Activated CD4-positive, alpha-beta T cell treated with anti-CD3 and anti-CD28 coated beads, Interleukin-2, amount 50 U/mL, for 16 hours (primary cell): Measurements from ENCODE around the gene C17orf50.

Experiments used
- DNase-seq: peaks from one replicate; pipeline ENCODE4 v3.0.0-alpha.2; 2020

Gene C17orf50

DNA sequence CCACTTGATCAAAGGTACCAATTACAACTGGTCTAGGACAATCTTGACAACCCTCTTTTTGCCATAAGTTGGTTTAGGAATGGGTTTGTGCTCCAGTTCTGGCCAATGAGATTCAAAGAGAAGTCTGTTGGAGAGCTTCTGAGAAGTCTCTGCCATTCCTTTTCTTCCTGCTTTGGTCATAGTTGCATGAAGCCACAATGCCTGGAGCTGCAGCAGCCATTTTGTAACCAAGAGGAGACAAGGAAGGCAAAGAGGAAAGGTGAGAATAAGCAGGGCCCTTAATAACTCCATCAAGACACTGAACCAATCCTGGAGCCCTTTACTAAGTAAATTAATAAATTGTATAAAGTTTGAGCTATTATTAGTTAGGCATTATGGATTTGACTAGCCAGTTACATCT lies 3.4 kb upstream of the C17orf50 start:
- DNase-seq: no peak

DNA sequence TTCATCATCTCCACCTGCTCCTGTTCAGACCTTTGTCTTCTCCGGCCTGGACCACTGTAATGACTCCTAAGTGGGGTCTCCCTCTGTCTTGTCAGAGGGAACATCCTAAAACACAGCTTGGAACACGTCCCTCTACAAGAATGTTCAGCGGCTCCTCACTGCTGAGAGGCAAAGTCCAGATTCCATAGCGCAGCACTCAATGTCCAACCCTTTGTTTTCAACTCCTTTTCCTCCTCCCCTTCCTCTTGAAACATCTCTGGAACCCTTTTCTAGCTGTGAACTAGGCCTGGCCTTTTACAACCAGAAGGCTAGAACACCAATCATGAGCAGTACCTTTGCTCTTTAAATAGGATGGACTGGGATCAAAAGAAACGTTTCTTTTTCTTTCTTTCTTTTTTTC lies 914 bp downstream of the C17orf50 start:
- no peak for DNase-seq

DNA sequence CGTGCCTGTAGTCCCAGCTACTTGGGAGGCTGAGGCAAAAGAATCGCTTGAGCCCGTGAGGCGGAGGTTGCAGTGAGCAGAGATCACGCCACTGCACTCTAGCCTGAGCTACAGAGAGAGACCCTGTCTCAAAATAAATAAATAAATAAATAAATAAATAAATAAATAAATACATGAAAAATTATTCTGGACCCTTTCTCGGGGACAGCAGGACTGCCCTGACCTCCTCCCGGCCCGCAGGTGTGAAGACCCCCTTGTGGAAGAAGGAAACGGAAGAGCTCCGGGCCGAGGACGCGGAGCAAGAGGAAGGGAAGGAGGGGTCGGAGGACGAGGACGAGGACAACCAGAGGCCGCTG lies 3.1 kb downstream of the C17orf50 start:
- DNase-seq: no peak

DNA sequence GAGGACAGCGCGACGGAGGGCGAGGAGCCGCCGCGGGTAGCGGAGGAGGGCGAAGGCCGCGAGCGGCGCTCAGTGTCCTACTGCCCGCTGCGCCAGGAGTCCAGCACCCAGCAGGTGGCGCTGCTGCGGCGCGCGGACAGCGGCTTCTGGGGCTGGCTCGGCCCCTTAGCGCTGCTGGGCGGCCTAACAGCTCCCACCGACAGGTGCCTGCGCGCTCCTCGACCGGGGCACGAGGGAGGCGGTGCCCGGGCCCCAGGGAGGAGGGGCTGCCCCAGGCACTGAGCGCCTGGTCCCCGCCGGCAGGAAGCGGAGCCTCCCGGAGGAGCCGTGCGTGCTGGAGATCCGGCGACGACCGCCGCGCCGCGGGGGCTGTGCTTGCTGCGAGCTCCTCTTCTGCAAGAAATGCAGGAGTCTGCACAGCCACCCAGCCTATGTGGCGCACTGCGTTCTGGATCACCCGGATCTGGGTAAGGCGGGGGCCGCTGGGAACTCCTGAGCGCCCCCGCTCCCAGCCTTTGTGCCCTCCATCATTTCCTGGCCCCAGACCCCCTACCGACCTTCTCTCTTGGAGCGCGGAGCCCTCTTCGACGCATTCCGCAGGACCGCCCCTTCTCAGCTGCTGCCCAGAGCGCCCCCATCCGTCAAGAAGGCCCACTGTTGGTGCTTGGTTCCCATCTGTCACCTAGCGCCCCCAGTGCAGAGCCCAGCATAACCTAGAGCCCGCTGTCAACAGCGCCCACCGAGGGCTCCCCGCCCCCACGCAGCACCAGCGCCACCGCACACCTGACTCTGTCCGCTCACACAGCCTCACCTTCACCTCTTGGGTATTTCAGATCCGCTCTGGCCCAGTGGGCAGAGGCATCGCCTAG lies 3.7 kb downstream of the C17orf50 start:
- peak; percentile 91 for DNase-seq

DNA sequence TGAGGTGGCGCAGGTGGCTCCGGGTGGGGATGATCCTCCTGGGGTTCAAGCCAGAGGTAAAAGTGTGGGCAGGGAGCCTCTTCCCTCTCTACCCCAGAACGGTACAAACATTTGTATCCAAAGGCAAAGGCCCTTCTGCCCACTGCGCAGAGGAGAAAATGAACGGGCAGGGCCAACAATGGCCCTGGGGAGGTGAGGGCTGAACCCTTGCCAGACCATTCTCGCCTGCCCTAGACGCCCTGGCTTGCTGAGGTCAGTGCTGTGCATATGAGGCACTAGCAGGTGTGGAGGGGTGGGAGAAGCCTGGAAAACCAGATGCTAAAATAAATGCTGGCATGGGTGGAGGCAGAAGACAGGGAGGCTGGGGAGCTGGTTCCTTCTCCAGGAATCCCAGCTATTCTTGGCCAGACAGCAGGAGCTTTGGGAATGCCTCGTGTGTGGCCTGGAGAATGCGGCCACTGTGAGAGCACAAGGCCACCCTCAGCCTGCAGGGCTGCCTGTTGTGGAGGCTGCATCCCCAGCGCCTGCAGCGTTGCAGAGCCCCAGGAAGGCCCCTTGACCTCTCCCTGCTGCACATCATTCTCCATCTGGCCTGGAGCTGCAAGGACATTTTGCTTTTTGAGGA lies 4.5 kb downstream of the C17orf50 start:
- no peak for DNase-seq

DNA sequence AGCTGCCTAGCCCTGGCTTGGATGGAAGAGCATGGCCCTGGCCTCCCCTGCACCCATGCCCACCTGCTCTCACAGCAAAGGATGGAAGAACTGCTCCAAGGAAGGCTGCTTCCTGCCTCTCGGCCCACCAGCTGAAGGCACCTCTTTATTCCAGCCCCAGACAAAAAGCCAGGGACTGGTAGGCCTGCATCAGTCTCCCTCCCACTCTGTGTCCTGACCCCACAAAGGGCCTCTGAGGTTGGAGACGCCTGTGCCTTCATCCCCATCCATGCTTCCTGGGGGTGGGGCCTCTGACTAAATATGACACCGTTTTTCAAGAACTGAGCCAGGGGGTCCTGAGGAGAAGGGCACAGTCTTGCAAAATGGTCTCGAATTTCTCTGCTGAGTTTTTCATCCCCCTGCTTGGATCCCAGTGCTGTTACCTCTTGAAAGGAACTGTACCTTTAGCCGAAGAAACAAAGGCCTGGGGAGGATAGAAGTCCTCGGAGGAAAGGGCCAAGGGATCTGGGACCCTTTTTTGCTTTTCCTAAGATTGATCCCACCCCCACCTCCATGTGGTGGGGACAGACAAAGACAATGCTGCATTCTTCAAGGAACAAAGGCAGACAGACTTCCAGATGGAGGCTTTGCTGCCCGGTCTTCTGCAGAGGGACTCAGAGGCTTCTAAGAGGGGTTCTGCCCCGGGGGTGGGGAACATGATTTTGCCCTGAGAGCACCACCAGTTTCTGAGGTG lies 5.2 kb downstream of the C17orf50 start:
- no peak for DNase-seq

DNA sequence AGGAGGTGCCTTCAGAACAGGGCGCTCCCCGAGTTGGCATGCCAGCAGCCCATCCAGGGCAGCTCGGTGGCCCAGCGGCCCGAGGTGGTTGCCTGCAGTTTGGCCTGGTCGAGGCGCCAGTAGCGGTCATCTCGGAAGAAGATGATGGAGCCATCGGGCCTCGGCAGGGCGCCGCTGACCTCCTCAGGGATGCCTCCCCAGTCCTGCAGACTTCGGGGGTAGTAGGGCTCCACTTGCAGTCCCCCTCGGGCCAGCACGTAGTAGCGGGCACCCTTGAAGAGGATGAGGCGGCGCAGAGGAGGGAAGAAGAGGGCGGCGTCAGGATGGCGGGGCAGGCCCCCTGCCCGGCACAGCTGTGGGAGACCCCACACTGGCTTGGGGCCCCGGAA lies 5.8 kb downstream of the C17orf50 start:
- DNase-seq: no peak

DNA sequence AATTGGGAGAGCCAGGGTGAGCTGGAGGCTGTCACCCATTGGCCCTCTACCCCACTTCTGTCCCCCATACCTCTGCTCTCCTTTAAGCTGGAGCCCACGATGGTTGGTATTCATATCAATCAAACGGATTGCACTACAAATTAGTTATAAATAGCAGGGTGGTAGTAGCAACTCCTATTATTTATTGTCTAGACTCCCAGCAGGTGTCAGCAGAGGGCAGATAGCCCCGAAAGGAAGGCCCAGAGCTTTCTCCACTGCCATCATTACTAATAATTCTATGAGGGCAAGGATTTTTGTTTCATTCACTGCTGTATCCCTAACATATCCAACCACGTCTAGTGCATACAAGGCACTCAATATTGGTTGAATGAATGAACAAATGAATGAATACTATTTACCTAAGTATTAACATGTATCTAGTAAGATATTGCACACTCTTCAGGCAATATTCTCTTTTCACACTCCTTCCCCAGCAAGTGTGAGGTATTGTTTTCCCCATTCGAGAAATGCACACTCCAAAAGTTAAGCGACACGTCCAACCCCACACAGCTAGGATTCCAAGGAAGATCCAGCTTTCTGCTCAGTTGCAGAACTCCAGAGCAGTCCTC lies 6.3 kb downstream of the C17orf50 start:
- DNase-seq: peak; percentile 29

DNA sequence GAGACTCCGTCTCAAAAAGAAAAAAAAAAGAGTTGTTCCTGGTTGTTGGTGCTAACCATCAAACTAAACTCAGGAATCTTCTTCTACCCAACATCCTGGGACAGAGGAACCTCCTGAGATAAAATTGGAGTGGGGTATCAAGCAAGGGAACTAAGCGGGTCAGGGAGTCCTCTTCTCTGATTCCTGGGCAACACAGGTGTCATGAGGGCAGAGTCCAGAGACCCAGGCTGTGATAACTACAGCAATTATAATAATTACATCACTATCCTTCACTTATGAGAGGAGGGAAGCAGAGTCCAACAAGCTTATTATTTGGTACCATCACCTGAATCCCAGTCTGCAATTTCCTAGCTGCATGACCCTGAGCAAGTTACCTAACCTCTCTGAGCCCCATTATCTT lies 8.1 kb downstream of the C17orf50 start:
- DNase-seq: no peak

DNA sequence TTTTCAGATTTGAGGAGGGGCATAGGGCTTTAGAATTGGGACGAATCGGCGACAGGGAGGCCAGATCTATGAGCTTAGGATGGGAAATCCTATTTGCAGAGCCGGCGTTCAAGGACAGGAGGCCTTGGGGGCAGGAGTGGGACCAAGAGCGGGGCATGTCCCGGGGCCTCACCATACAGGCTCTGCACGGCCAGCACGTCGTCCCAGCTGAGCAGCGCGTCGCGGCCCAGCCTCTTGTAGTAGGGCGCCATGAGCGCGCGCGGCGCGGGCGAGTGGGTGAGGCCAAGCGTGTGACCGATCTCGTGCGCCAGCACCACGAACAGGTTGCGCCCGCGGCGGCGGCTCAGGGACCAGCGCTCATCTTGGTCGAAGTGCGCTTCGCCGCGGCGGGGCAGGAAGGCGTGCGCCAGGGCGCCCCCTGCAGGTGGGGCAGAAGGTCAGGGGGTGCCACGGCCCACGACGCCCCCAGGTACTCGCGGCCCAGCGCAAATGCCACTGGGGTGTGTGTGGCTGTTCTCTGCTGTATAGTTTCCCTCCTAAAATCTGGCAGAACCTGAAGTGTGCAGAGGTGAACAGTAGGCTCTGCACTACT lies 9.3 kb downstream of the C17orf50 start:
- no peak for DNase-seq

DNA sequence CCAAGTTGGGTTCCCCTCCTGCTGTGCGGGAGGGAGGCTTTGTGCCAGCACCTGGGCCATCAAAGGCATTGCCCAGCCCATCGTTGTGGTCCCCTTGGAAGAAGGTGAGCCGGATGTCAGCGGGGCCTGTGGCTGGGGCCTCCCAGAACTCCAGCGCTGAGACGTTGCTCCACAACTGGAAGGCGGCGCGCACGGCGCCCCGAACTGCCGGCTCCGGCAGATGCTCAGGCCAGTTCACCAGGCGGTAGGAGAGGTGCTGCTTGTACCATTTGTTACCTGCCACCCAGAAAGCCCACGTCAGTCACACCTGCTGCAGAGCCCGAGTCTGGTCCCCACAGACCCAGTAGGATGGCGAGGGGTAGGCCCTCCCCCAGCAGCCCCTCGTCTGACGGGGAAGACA lies 12.4 kb downstream of the C17orf50 start:
- no peak for DNase-seq

DNA sequence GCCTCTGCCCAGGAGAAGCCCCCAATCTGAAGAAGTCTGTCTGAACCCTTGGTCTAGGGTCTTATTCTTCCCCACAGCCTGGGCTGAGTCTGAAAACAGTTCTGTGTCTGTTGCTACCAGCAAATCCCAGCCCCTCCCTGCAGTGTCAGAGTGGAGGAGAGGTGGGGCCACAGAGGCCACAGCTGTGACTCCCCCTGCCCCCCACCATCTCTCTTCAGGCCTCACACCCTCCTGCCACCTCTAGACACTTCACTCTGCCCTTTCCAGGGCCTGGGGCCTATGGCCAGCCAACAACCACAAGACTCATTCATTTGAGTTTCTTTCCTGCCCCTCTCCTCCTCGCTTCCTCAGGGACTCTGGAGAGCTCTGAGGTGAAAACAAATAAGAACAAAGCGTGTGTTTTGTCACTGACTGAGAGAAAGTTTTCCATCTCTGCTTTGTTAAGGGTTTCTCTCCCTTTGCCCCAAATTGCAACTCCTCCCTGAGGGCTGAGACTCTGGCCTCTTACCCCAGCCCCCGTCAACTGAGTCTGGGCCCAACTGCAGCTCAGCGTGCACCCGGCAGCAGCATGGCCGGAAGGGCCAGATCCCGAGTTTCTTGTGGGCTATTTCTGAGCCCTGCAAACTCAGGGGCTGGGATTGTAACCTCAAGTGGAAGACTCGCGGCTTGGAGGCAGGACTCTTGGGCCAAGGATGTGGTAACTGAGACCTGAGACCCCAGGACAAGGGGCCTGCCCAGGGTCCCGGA lies 13.2 kb downstream of the C17orf50 start:
- DNase-seq: no peak

DNA sequence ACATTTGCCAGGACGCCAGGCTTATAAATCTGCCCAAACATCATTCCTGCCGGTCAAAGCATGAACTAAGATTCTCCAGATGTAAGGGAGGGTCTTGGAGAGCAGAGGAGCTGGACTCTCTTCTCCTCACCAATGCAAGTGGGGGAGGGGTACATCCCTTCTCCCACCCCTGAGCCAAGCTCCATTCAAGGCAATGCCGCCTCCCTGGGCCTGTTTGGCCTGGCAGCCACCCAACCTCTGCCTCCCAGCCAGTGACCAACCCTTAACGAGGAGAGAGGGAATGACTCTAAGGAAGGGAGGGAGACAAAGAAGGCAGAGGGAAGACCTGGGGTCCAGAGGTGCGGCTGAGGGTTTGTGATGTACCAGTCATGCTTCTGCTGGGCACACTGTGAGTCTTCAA lies 13.8 kb downstream of the C17orf50 start:
- DNase-seq: no peak

DNA sequence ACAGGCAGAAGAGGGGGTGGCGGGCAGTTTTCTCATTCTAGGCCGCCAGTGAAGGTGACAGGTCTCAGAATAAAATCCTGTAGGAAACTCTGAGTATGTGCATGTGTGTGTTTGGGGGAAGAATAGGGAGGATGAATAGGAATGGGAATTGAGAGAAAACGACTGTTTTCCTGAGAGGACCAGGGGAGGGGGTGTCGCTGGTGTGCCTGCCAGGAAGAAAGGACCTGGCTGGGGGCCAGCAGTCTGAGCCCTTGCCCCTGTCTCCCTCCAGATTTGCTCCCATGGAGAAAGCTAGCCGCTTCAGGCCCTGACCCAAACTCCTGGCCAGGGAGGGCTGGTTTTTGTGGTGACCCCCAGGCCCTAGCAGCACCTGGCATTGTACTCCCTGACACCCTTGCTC lies 14.4 kb downstream of the C17orf50 start:
- DNase-seq: no peak

DNA sequence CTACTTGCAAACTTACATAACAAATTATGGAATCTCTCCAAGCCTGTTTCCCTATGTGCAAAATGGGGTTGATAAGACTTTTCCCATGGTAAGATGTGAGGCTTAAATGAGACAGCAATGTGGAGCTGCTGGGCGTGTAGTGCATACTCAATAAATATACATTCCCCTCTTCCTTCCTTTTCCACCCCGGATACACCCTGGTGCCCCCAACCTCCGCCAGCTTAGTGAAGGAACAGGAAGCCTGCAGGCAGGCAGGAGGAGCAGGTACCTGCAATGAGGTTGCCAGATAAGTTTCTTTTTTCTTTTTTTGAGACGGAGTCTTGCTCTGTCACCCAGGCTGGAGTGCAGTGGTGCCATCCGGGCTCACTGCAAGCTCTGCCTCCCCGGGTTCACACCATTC lies 14.9 kb downstream of the C17orf50 start:
- no peak for DNase-seq

DNA sequence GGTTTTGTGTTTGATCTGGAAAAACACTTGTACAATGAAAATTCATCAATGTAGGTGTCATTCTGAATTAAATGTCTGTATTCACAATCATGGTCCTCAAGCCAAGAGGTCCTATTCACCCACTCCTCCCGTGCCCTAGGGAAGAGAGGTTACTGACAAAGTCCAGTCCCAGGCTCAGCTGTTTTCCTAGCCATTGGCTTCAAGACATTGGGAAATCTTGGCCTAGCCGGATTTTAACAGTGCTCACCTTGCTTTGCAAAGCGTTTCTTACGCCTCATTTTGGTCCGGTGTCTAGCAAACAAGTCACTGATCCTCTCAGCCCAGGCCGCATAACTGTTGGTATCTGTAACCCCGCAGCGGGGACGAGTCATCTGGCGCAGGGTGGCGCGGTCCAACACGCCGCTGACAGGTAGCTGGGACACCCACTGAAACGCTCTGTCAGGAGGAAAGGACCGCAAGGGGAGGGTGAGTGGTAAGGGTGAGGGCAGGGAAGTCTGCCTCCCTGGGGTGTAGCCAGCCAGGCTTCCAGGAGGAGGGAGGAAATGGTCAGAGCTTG lies 18.0 kb downstream of the C17orf50 start:
- DNase-seq: no peak

DNA sequence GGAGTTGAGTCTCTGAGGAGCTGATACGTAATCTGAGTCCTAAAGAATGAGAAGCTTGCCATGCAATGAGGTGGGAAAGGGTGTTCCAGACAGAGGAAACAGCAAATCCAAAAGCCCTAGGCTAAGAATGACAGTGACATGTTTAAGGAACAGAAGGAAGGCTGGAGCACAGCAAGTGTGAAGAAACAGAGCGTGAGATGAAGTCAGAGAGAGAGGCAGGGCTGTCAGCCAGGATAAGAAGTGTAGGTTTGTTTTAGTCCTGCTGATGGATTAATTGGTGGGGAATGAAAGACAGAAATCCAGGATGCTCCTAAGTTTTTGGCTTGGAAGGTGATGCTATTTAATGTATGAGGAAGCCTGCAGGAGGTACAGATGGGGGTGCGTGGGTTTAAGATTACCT lies 20.3 kb downstream of the C17orf50 start:
- no peak for DNase-seq

DNA sequence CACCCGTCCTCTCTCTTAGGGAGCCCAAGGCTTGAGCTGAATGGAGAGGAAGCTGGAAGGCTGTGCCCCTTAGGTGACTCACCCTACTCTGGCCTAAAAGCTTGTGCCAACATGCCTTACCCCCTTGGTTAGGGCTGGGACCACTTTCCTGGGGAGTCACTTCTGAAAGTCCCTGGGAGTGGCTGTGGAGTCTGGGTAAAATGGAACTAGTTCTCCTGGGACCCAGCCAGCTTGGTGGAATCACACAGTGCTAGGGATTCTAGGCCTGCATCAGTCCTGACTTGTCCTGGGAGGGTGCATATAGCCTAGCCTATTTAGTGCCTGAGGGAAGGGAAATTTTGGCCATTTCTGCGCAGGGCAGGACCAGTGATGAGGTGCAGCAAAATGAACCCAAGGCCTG lies 24.2 kb downstream of the C17orf50 start:
- no peak for DNase-seq

DNA sequence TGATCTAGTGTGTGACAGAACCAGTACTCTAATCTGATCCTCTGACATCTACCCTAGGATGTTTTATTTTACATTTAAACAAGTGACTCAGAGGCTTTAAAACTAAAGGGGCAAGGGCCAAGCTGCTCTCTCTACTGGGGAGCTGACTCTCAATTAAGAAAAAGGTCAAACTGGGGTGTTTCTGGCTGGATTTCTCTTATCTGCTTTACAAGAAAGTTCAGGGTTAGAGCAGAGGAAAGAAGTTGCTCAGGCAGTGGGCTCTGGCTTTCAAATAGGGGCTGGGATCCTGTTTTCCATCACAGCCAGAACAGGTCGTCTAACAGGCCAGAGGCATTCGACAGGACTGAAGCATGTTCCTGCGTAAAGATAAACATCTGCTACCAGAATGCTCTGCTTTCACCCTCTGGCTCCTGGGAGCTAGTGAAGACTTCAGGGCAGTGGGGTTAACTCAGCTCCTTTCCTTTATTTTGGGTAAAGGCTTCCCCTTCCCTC lies 26.3 kb downstream of the C17orf50 start:
- no peak for DNase-seq

DNA sequence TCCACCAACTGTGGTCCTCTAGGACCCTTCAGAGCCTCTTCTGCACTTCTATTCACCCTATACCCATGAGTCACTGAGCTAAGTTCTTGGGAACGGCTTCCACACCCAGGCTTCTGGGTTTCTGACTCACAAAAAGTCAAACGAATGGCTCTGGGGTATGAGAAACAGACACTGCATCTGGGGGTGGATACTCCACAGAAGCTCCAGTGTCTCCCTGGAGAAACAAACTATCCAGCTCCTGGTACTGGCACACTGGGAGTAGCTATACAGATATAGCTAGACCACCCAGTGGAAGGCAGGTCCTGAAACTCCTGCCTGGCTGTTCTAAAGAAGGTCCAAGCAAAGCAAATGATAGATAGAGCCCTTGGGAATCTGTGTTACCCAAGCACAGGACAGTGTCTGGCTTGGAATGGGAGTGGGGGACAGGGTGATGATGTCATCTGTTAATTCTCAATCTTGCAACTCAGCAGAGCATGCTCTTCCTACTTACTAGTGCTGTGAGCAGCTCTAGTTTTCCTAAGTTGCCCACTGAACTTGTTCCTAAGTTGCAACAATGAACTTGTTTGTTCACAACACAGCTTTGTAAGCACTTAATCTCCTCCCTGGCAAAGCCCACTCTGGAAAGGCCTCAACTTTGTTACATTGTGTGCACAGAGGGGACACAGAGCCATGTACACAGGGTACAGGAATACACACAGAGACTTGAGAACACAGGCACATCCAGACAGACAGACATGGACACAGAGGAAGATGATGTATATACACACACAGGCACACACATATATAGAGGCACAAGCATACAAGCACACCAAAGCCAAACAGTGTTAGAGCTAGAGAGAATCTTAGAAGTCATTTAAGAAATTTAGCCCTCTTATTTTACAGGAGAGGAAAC lies 28.0 kb downstream of the C17orf50 start:
- no peak for DNase-seq

DNA sequence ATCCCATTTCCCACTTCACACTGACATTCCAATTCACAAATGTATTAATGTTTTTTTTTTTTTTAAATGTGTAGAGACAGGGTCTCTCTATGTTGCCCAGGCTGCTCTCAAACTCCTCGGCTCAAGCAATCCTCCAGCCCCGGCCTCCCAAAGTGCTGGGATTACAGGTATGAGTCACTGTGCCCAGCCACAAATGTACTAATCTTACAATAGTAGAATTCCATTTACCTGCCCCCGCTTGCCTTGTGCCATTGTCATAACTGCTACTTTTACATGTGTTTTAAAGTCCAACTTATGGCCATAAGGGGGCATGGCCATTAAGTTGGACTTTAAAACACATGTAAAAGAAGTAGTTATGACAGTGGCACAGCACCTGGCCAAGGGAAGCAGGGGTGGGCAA lies 30.2 kb downstream of the C17orf50 start:
- DNase-seq: no peak
